ENCODE data around the gene SERPINI2.
"Not testable (repeated sequence)": the region's sequence is repeated elsewhere in the genome, so short reads cannot be mapped to it uniquely, and the experiment has no call there.

The SERPINI2 gene

DNA sequence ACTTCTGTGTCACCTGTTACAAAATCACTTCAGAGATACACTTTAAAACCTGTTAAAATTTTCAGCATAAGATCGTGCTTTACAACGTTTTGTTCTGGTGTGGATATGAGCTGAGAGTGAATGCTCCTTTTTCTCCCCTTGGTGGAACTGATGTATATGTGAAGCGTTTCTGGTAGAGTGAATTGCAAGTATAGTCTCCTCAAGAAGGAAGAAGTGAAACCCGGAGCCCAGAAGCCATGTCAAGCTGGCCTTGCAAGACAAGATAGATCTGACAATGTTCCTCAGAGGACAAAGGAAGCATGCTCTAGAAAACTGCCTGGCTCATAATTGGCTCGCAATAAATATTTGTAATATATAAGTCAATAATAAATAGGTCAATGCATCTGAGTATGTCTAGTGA is 23.6 kb downstream of the SERPINI2 start:
- no peak overlapping the region for H3K27ac ChIP-seq
- TF ChIP-seq ZFX (IDR thresholded peaks at IDR 0.05): no peak
- TF ChIP-seq, protein P1, sequence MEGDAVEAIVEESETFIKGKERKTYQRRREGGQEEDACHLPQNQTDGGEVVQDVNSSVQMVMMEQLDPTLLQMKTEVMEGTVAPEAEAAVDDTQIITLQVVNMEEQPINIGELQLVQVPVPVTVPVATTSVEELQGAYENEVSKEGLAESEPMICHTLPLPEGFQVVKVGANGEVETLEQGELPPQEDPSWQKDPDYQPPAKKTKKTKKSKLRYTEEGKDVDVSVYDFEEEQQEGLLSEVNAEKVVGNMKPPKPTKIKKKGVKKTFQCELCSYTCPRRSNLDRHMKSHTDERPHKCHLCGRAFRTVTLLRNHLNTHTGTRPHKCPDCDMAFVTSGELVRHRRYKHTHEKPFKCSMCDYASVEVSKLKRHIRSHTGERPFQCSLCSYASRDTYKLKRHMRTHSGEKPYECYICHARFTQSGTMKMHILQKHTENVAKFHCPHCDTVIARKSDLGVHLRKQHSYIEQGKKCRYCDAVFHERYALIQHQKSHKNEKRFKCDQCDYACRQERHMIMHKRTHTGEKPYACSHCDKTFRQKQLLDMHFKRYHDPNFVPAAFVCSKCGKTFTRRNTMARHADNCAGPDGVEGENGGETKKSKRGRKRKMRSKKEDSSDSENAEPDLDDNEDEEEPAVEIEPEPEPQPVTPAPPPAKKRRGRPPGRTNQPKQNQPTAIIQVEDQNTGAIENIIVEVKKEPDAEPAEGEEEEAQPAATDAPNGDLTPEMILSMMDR (conservative IDR thresholded peaks at IDR 0.05): no peak

DNA sequence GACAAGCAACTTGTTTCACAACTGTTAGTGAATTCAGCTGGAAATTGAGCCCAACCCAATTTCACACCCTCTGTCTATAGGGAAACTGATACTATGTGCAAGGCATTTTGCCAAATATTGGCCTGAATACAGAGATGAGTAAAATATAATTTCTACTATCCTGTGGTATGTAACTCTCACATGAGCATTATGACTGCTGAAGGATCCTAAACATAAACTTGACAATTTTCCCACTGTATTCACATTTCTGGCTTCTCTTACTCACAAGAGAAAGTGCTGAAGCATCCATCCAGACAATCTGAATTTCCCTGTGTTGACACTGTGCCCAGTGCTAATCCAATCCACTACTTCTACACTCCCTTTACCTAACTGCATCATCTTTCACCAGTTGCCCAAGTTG is 28.4 kb downstream of the SERPINI2 start:
- H3K27ac ChIP-seq: no peak overlapping the region
- TF ChIP-seq, protein P1 (conservative IDR thresholded peaks at IDR 0.05): no peak
- no peak for TF ChIP-seq ZFX (IDR thresholded peaks at IDR 0.05)

GRCh38 chr3:167441256-167441655 is 32.6 kb downstream of the SERPINI2 start:
- TF ChIP-seq ZFX (IDR thresholded peaks at IDR 0.05): no peak
- TF ChIP-seq, protein P1 (conservative IDR thresholded peaks at IDR 0.05): no peak
- H3K27ac ChIP-seq: no peak overlapping the region

DNA sequence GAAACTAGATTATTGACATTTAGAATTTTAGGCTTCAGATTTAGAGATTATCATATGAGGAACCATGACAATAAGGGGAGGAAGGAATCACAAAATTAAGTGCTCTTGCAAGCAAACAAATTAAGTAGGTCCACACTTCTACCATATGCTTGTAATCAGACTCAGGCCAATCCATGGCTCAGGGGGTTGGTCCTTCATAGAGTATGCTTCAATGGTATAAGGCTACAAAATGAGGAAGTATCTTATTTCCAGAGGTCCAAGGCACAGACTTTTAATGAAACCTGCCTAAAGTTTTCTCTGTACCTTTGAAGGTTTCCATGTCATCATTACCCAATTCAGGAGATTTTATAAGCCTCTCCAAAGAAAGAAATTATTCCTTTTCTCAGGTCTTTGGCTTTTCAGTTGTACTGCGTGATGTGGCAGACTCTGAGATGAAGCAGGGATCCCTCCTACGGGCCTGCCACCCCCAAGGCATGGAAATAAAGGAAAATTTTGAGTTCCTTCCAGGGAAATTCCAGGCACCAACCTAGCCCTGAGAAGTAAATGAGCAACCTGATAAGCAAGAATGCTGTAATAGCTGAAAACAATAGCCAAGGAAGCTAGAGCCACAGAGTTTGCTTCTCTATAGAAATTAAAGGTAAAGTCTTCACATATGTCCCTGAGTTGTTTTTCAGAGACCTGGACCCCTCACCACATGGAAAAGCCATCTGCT is 36.3 kb downstream of the SERPINI2 start:
- H3K27ac ChIP-seq: no peak overlapping the region
- no peak for TF ChIP-seq ZFX (IDR thresholded peaks at IDR 0.05)
- TF ChIP-seq, protein P1 (conservative IDR thresholded peaks at IDR 0.05): no peak

GRCh38 chr3:167426962-167427361 is 46.9 kb downstream of the SERPINI2 start:
- not testable (repeated sequence) for H3K27ac ChIP-seq

GRCh38 chr3:167422396-167422795 is 51.4 kb downstream of the SERPINI2 start:
- not testable (repeated sequence) for H3K27ac ChIP-seq

- no peak for TF ChIP-seq ZFX (IDR thresholded peaks at IDR 0.05)
- TF ChIP-seq, protein P1 (conservative IDR thresholded peaks at IDR 0.05): no peak
These were observed 64.2 kb downstream of the SERPINI2 start for GRCh38 chr3:167409611-167410010.

DNA sequence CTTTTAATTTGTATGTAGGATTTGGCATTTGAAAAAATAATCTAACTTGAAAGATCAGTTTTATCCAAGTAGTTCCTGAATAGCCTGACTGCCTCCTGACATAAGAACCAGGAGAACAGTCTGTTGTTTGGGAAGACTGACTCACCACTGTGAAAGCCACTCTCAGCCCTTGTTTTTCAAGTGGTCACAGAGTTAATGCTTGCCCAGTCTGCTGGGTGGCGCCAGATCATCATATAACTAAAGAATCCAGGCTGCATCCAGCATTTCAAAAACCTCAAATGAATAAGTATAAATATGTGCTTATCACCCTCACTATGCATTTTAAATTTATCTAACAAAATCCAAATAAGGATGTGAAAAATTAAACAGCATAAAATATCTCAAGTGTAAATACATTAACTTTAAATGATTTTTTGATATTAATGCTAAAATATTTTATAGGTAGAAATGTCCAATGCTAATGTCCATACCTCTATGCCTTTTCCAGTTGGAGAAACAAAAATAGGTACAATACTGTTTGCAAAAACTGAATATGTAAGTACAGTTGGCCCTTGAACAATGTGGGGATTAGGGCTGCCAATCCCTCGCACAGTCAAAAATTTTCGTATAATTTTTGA is 66.9 kb downstream of the SERPINI2 start:
- no peak overlapping the region for H3K27ac ChIP-seq
- no peak for TF ChIP-seq ZFX (IDR thresholded peaks at IDR 0.05)
- TF ChIP-seq, protein P1 (conservative IDR thresholded peaks at IDR 0.05): peak; percentile 86

More at GRCh38 chr3:167409611-167410010, 64.2 kb downstream of the SERPINI2 start:
- no peak overlapping the region for H3K27ac ChIP-seq
